Measurements from ENCODE around the gene ARSK. TPM values are rescaled to one million over a fixed set of nuclear protein-coding genes. Genes with fewer than 3 reads are reported as not detected.

ARSK gene
- 4.6 TPM for total RNA-seq
- long read RNA-seq, transcript ARSK-201 (8 exons, 3,354 nt): major isoform, 11 of 14 reads
- long read RNA-seq, partial matches to known transcripts: 2 of 14 reads
- long read RNA-seq, other reads (novel, unspliced or antisense): 0 of 14 reads

GRCh38 chr5:95554647-95555548, at the start of gene ARSK, which contains the start of gene SKIC3:
Gene ARSK (plus strand): TSS chr5:95555101. CDS start chr5:95555279, 178 bp downstream.
Gene SKIC3 (minus strand): TSS chr5:95554977. CDS start chr5:95547150, 7,827 bp downstream.
- intact Hi-C loops (cut with micrococcal nuclease): no loop called here
- DNase-seq: peak; percentile 95
- ATAC-seq: peak; percentile 98

GRCh38 chr5:95508550-95508949, 46.4 kb upstream of the ARSK start:
- ATAC-seq: no peak
- intact Hi-C loops (cut with micrococcal nuclease): no loop called here
- DNase-seq: no peak

- ATAC-seq: no peak
- intact Hi-C loops (cut with micrococcal nuclease): no loop called here
- DNase-seq: no peak
Observed at GRCh38 chr5:95511606-95512005, 43.3 kb upstream of the ARSK start.

- intact Hi-C loops (cut with micrococcal nuclease): no loop called here
- no peak for DNase-seq
- ATAC-seq: no peak
Observed at GRCh38 chr5:95518417-95518816, 36.5 kb upstream of the ARSK start.

- DNase-seq (no peak), ATAC-seq (no peak)
- intact Hi-C loops (cut with micrococcal nuclease): no loop called here
Observed at GRCh38 chr5:95519151-95519550, 35.8 kb upstream of the ARSK start.

GRCh38 chr5:95519681-95520080, 35.2 kb upstream of the ARSK start:
- intact Hi-C loops (cut with micrococcal nuclease): no loop called here
- DNase-seq: no peak
- ATAC-seq: no peak

GRCh38 chr5:95520206-95520605, 34.7 kb upstream of the ARSK start:
- DNase-seq (no peak), ATAC-seq (no peak)
- intact Hi-C loops (cut with micrococcal nuclease): no loop called here

GRCh38 chr5:95524423-95524822, 30.5 kb upstream of the ARSK start:
- DNase-seq: no peak
- intact Hi-C loops (cut with micrococcal nuclease): no loop called here
- no peak for ATAC-seq

- no peak for ATAC-seq
- DNase-seq: no peak
- intact Hi-C loops (cut with micrococcal nuclease): no loop called here
Observed at GRCh38 chr5:95526871-95527270, 28.0 kb upstream of the ARSK start.

- no peak for DNase-seq
- intact Hi-C loops (cut with micrococcal nuclease): no loop called here
- no peak for ATAC-seq
Observed at GRCh38 chr5:95528565-95528964, 26.3 kb upstream of the ARSK start.

GRCh38 chr5:95530416-95530815, 24.5 kb upstream of the ARSK start:
- intact Hi-C loops (cut with micrococcal nuclease): no loop called here
- ATAC-seq: no peak
- DNase-seq: no peak

GRCh38 chr5:95531491-95531890, 23.4 kb upstream of the ARSK start:
- intact Hi-C loops (cut with micrococcal nuclease): no loop called here
- no peak for DNase-seq
- no peak for ATAC-seq

- ATAC-seq: no peak
- intact Hi-C loops (cut with micrococcal nuclease): no loop called here
- no peak for DNase-seq
Observed at GRCh38 chr5:95532415-95532814, 22.5 kb upstream of the ARSK start.

- intact Hi-C loops (cut with micrococcal nuclease): no loop called here
- DNase-seq (no peak), ATAC-seq (no peak)
Observed at GRCh38 chr5:95533106-95533505, 21.8 kb upstream of the ARSK start.

- no peak for DNase-seq
- ATAC-seq: no peak
Observed at GRCh38 chr5:95533761-95534160, 21.1 kb upstream of the ARSK start.

GRCh38 chr5:95537501-95537900, 17.4 kb upstream of the ARSK start:
- DNase-seq (no peak), ATAC-seq (no peak)
- intact Hi-C loops (cut with micrococcal nuclease): no loop called here

More at GRCh38 chr5:95533761-95534160, 21.1 kb upstream of the ARSK start:
- intact Hi-C loops (cut with micrococcal nuclease): no loop called here

- DNase-seq: no peak
- intact Hi-C loops (cut with micrococcal nuclease): no loop called here
- ATAC-seq: no peak
Observed at GRCh38 chr5:95543017-95543705, 11.7 kb upstream of the ARSK start.

GRCh38 chr5:95549030-95549429, 5.9 kb upstream of the ARSK start:
- DNase-seq (no peak), ATAC-seq (no peak)
- intact Hi-C loops (cut with micrococcal nuclease): no loop called here

GRCh38 chr5:95554331-95554646, 612 bp upstream of the ARSK start:
- DNase-seq (no peak), ATAC-seq (no peak)
- intact Hi-C loops (cut with micrococcal nuclease): no loop called here

GRCh38 chr5:95555553-95555952, 652 bp downstream of the ARSK start:
- ATAC-seq: no peak

More at GRCh38 chr5:95555553-95555952, 652 bp downstream of the ARSK start:
- intact Hi-C loops (cut with micrococcal nuclease): no loop called here
- DNase-seq: no peak
